ENCODE measurements around the gene SPECC1L.

- TF ChIP-seq REST (IDR thresholded peaks at IDR 0.05; ENCODE audit: low read depth) (no peak), EP300 (IDR thresholded peaks at IDR 0.05; ENCODE audit: borderline replicate concordance) (peak; percentile 56; the same call in 1 of the 2 replicates), USF1 (IDR thresholded peaks at IDR 0.05) (no peak), MAX (IDR thresholded peaks at IDR 0.05) (0 out of 2 replicates have a peak, but pooled peaks have one; percentile 13), RAD21 (IDR thresholded peaks at IDR 0.05; ENCODE audit: low read depth) (no peak), NFIC (IDR thresholded peaks at IDR 0.05) (peak; percentile 51; the same call in 1 of the 2 replicates), TAF1 (IDR thresholded peaks at IDR 0.05; ENCODE audit: low read depth) (no peak), TEAD4 (IDR thresholded peaks at IDR 0.05) (peak; percentile 69), CEBPB (IDR thresholded peaks at IDR 0.05) (no peak), YY1 (IDR thresholded peaks at IDR 0.05; ENCODE audit: low read depth) (no peak), CREB1 (IDR thresholded peaks at IDR 0.05; ENCODE audit: low read depth) (no peak), ZBTB7A (IDR thresholded peaks at IDR 0.05; ENCODE audit: low read depth) (no peak)
Measured at GRCh38 chr22:24465975-24466374, 195.3 kb downstream of the SPECC1L start.
